Tibial artery (tissue), 4 donors: Measurements from ENCODE around the gene DHX40.
"Not testable (repeated sequence)": the region's sequence is repeated elsewhere in the genome, so short reads cannot be mapped to it uniquely, and the experiment has no call there.

Experiments
- DNase-seq, 2 donors: peaks; one replicate each; pipeline ENCODE4 v3.0.0-alpha.2; 2019
- H3K27ac ChIP-seq, 2 donors: fragments of 200-600 bp; sonication (generic) in 1 of 2; 1 replicate in 1 of 2; 2 replicates in 1 of 2; pipeline ENCODE4 v1.5.1; 2018 to 2019; ENCODE audit warnings: mild to moderate bottlenecking in 1 of 2
- H3K27me3 ChIP-seq, 2 donors: fragments of 200-600 bp; sonication (generic) in 1 of 2; one replicate each; pipeline versions ENCODE4 v1.5.1 to v1.6.0; 2016 to 2019
- H3K36me3 ChIP-seq, 3 donors: fragments of 200-600 bp; sonication (generic) in 2 of 3; one replicate each; pipeline ENCODE4 v1.5.1; 2016 to 2019; ENCODE audit warnings: mild to moderate bottlenecking in 2 of 3
- H3K4me1 ChIP-seq, 4 donors: fragments of 200-600 bp; sonication (generic) in 2 of 4; 1 replicate in 3 of 4; 2 replicates in 1 of 4; pipeline ENCODE4 v1.5.1; 2016 to 2019
- H3K4me3 ChIP-seq, 2 donors: fragments of 200-600 bp; sonication (generic) in 1 of 2; 1 replicate in 1 of 2; 2 replicates in 1 of 2; pipeline ENCODE4 v1.5.1; 2018 to 2019; ENCODE audit warnings: mild to moderate bottlenecking in 2 of 2
- H3K9me3 ChIP-seq, 3 donors: fragments of 200-600 bp; sonication (generic) in 1 of 3; one replicate each; pipeline ENCODE4 v1.5.1; 2016 to 2019
- CTCF ChIP-seq, 2 experiments: fragments of 200-600 bp in 1 of 2; fragments of 450-650 bp in 1 of 2; IDR thresholded peaks; one replicate each; pipeline ENCODE4 v1.5.1; 2017 to 2019; ENCODE audit warnings: antibody characterized with exemption in 2 of 2, mild to moderate bottlenecking in 1 of 2, moderate library complexity in 1 of 2
- intact Hi-C: fragments of 100-400 bp; cut with DNase I; formaldehyde crosslinking; loops from one replicate; pipeline ENCODE4 v1.15.0; 2023; ENCODE audit warnings: low total_unique reads

Gene DHX40

DNA sequence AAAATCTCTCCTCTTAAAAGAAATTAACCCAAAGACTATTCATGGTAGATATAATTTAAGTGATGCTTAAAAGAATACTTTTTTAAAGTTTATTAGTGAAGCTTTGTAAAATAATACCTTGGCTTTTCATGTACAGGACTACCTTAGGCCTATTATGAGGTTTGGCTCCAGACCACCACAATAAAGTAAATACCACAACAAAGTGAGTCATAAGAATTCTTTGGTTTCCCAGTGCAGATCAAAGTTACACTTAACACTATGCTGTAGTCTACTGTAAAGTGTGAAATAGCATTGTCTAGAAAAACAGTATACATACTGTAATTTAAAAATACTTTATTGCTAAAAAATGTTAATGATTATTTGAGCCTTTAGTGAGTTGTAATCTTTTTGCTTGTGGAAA is 85.9 kb downstream of the DHX40 start:
- intact Hi-C loops, result no loop called here
- peaks cover 69 to 87% (median 81%) of the 10 kb centered on the region in 3 donors for H3K36me3 ChIP-seq
- no peak overlapping the region for H3K4me3 ChIP-seq
- no peak for DNase-seq
- no peaks in the 10 kb centered on the region for H3K27me3 ChIP-seq
- H3K9me3 ChIP-seq, result no peaks in the 10 kb centered on the region
- peaks cover 0 to 12% (median 0%) of the 10 kb centered on the region in 4 donors for H3K4me1 ChIP-seq
- no peak for TF ChIP-seq CTCF (IDR thresholded peaks at IDR 0.05)
- no peak overlapping the region for H3K27ac ChIP-seq

DNA sequence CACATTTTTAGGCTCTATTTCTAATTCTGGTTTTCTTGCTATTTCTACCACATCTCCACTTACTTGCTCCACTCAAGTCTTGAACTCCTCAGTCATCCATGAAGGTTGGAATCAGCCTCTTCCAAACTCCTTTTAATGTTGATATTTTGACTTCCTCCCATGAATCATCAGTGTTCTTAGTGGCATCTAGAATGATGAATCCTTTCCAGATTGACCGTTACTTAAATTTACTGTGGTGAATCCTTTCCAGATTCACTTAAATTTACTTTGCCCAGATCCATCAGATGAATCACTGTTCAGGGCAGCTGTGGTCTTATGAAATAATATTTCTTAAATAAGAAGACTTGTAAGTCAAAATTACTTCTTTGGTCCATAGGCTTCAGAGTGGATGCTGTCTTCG is 86.7 kb downstream of the DHX40 start:
- Histone ChIP-seq H3K4me1 (peaks cover 0 to 7% (median 0%) of the 10 kb centered on the region in 4 donors), H3K4me3 (no peak overlapping the region), H3K27me3 (no peaks in the 10 kb centered on the region), H3K36me3 (peaks cover 70 to 91% (median 87%) of the 10 kb centered on the region in 3 donors), H3K9me3 (no peaks in the 10 kb centered on the region), H3K27ac (no peak overlapping the region)
- DNase-seq, result no peak
- TF ChIP-seq CTCF (IDR thresholded peaks at IDR 0.05), result no peak
- intact Hi-C loops, result no loop called here

GRCh38 chr17:59656624-59657023 is 91.2 kb downstream of the DHX40 start:
- H3K4me3 ChIP-seq, DNase-seq, H3K9me3 ChIP-seq, intact Hi-C loops, H3K4me1 ChIP-seq, H3K27ac ChIP-seq, H3K27me3 ChIP-seq: not testable (repeated sequence)
- peaks cover 75 to 100% (median 93%) of the 10 kb centered on the region in 3 donors for H3K36me3 ChIP-seq
